H1 (cell line): ENCODE measurements around the gene INPP4B. TPM values are rescaled to one million over a fixed set of nuclear protein-coding genes. Genes with fewer than 3 reads are reported as not detected.

Experiments used
- RAD21 ChIP-seq, 2 experiments: IDR thresholded peaks in 1 of 2; conservative IDR thresholded peaks in 1 of 2; 2 replicates each; pipeline ENCODE4 v1.6.1; 2011; ENCODE audit warnings: low read depth in 2 of 2, low read length in 2 of 2, improper control_type of control experiment in 1 of 2, inconsistent platforms in 1 of 2, mild to moderate bottlenecking in 1 of 2, moderate library complexity in 1 of 2
- polyA plus RNA-seq, 7 experiments: library from polyadenylated mRNA; depleted of rRNA in 3 of 7; stranded (reverse) in 5 of 7; unstranded in 2 of 7; fragments of >200 nt in 5 of 7; fragments of 200-250 nt in 2 of 7; gene quantifications; 1 replicate in 5 of 7; 2 replicates in 1 of 7; 4 replicates in 1 of 7; pipeline versions ENCODE4 v1.2.1 to v1.2.3, GENCODE V29; 2011 to 2013; ENCODE audit warnings: missing spikeins in 2 of 7, mixed read lengths in 2 of 7
- total RNA-seq: library from RNA; stranded (reverse); fragmentation: NEBNext Ultra II Directional; extraction: Animal tissue kit (Norgen Biotek cat#: 25700); gene quantifications from 2 replicates; pipeline ENCODE4 v1.2.1, GENCODE V29; 2021

The INPP4B gene
- total and polyA plus RNA-seq, 2 of the 8 experiments (the other 6 are each of a cell fraction or from before 2014, with no cell fraction given): 0.11 to 0.54 TPM

DNA sequence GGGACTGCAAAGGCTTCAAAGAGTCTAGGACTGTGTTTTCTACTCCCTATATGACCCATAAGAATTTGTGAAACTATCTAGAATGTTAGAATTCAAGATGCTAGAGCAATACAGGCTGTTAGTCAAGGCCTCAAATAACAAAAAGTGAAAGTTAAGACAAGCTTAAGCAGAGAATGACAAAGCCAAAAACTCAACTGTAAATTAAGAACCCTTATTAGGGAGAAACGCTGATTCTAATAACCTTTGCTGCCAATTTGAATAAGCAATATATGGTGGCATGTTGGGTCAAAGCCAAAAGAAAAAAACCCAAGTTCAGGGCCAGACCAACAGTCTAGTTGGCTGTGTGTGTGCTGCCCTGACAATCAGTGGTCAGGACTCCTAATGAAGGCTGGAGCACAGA is 160.0 kb downstream of the INPP4B start (continued):
- TF ChIP-seq RAD21 (IDR thresholded peaks at IDR 0.05 in 1 of 2, conservative IDR thresholded peaks at IDR 0.05 in 1 of 2; ENCODE audit: low read depth in 2 of 2, low read length in 2 of 2): no peak
